Renal cortical epithelial cell (primary cell): Measurements from ENCODE around the gene CHRNG. TPM values are rescaled to one million over a fixed set of nuclear protein-coding genes. Genes with fewer than 3 reads are reported as not detected.
A peak's percentile ranks its signal among the peaks of the same experiment; 100 is the strongest.
"Not testable (repeated sequence)": the region's sequence is repeated elsewhere in the genome, so short reads cannot be mapped to it uniquely, and the experiment has no call there.

Experiments
- DNase-seq: peaks from one replicate; pipeline ENCODE4 v3.0.0-alpha.2; 2011; ENCODE audit warnings: low read depth
- total RNA-seq: library from RNA; depleted of rRNA; stranded (reverse); fragments of >200 nt; gene quantifications from 2 replicates; pipeline ENCODE4 v1.2.3, GENCODE V29; 2014

CHRNG gene
- total RNA-seq, 1 donor from 2014 or later = not detected

DNA sequence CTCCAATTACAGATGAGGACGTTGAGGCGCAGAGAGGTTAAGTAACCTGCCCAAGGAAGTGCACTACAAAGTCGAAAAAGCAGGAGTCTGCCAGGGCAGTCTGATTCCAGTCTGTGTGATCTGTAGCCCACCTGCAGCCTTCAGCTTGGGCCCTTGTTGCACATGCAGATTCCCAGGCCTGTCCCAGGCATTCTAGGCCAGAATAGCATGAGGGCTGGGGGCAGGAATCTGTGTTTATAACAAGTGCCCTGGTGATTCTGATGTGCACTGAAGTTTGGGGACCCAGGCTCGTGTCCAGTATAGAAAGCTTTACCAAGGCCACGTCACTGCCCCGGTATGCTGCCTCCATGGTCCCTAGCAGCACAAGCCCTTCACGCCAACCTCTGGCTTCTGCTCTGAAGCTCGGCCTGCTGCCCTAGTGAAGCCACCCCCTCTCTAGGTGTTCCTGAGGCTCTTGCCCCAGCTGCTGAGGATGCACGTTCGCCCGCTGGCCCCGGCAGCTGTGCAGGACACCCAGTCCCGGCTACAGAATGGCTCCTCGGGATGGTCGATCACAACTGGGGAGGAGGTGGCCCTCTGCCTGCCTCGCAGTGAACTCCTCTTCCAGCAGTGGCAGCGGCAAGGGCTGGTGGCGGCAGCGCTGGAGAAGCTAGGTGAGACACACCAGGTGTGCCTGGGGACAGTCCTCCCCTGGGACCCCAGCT, 4.6 kb downstream of the CHRNG start:
- DNase-seq = no peak

DNA sequence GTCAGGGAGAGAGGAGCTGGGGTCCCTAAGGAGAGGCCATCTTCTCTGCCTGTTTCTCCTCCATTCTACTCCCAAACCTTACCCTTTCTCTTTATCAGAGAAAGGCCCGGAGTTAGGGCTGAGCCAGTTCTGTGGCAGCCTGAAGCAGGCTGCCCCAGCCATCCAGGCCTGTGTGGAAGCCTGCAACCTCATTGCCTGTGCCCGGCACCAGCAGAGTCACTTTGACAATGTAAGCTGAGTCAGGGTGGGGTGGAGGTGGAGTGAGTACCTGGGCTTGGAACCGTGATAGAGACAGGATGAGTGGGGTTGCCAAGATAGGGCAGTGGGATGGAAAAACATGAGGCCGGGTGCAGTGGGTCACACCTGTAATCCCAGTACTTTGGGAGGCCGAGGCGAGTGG, 5.2 kb downstream of the CHRNG start:
- no peak for DNase-seq

DNA sequence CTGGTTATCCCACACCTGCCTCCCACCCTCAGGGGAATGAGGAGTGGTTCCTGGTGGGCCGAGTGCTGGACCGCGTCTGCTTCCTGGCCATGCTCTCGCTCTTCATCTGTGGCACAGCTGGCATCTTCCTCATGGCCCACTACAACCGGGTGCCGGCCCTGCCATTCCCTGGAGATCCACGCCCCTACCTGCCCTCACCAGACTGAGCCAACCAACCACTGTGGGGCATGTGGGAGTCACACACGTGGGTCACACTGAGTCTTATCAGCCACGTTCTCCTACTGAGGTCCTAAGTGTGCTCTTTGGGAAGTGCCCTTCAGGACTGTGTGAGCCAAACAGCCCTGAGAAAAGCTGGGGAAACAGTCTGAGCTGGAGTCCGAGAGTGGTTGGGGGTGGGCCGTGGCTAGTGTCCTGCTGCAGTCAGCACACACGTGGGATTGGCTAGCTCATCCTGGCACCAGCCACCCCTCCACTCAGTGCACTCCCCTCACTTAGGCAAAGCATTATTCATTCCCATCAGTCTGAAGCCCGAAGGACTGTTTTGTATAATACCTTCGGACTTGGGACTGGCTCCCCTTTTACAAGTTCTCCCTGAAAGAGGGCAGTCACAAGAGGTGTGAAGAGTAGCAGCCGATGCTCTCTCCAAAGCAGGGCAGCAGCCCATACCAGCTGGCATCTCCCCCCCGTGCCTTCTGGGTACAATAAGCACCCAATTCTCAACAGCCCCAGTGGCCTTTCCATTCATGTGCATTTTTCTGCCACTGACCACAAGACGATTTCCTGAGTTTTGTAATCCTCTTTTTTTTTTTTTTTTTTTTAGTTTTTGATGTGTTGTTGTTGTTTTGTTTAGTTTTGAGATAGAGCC, 6.3 kb downstream of the CHRNG start:
- DNase-seq = no peak

DNA sequence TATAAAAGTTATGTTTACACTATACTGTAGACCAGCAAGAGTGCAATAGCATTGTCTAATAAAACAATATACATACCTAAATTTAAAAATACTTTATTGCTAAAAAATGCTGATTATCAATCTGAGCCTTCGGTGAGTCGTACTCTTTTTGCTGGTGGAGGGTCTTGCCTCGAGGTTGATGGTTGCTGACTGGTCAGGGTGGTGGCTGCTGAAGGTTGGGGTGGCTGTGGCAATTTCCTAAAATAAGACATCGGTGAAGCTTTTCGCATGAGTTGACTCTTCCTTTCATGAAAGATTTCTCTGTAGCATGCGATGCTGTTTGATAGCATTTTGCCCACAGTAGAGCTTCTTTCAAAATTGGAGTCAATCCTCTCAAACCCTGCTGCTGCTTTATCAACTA, 8.5 kb downstream of the CHRNG start:
- DNase-seq = no peak

DNA sequence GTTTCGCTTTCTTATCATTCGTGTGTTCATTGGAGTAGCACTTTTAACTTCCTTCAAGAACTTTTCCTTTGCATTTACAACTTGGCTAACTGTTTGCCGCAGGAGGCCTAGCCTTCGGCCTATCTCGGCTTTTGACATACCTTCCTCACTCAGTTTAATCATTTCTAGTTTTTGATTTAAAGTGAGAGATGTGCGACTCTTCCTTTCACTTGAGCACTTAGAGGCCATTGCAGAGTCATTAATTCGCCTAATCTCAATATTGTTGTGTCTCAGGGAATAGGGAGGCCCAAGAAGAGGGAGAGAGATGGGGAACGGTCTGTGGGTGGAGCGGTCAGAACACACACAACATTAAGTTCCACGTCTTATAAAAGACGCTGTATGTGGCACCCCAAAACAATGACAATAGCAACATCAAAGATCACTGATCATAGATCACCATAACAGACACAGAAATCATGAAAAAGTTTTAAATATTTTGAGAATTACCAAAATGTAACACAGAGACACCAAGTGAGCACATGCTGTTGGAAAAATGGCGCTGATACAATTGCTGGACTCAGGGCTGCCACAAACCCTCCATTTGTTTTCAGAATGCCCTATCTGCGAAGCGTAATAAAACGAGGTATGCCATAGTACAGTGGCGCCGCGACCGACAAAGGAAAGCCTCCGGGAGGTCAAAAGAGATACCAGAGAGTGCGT, 10.3 kb downstream of the CHRNG start:
- DNase-seq = no peak

DNA sequence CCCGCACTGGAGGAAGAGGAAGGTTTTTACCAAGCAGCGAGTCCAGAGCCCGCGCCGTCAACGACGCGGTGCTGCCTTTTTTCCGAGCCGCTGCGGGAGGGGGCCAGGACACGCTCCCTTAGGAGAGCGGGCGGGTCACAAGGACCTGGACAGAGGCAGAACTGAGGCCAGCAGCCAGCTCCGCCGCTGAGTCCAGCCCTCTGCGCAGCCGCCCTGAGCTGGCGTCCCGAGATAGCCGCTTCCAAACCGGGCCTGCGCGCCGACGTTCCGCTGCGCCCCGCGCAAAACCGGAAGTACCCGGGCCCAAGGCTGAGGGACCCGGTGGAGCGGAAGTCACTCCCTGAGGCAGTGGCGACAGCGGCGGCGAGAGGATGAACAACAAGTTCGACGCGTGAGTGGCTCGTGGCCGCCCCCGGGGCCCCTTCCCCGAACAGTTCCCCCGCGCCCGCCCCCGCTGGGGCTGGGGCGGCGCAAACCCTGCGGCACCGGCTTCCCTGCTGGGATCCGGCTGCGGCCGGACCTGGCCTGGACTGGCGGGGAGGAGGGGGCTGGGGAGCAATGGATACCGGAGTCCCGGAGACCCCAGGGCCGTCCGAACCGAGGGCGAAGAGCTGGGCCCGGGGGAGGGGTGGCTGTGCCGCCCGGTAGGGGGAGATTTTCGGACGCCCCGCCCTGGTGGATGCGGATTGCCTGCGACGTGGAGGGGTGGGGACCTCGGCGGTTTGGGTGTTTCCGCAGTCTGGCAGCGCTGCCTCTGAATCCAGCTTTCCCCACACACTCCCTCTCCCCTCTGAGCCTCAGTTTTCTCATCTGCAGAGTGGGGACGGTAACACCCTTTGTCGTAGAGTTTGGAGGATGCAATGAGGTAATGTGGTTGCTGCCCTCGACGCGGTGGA, 11.1 kb downstream of the CHRNG start, which contains the start of the genes EIF4E2 and TIGD1:
EIF4E2 (plus strand) TSS at position 336 of the 896 bp plus-strand sequence; CDS start at position 372, 36 bp downstream.
TIGD1 (minus strand) TSS at position 204 of the 896 bp plus-strand sequence. CDS start 675 bp downstream, outside the sequence.
- peak; percentile 80 for DNase-seq

DNA sequence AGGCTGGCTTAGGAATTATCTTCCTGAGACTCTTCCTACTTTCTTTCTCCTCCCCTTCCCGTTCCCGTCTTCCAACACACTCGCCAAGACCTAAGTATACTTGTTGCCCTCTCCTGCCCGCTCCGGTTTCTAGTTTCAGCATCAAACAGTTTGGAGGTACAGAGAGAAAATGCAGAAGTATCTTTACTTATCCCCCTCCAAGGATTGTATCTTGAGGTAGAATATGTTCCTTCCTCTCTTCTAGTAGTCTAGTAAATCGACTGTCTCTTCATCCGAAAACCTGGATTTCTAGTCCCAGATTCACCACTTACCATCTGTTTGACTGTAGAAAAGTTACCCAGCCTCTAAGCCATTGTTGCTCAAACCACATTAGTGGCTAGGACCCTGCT, 11.8 kb downstream of the CHRNG start:
- DNase-seq = peak; percentile 36

DNA sequence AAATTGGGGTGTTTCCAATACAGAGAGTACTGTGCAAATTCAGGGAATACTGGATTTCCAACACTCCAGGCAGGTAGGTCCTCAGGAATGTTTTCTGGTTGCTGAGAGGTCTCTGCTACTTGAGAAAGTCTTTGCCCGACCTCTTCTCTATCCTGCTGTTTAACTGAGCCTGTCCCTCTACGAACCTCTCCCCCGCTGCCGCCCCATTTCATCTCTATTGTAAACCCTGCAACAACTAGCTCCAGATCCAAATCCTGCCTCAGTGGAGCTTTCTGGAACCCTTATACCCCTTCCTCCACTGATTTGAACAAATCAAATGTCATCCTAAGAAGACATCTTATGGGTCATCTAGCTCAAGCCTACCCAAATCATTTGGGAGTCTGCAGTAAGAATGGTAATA, 12.3 kb downstream of the CHRNG start:
- DNase-seq = no peak

DNA sequence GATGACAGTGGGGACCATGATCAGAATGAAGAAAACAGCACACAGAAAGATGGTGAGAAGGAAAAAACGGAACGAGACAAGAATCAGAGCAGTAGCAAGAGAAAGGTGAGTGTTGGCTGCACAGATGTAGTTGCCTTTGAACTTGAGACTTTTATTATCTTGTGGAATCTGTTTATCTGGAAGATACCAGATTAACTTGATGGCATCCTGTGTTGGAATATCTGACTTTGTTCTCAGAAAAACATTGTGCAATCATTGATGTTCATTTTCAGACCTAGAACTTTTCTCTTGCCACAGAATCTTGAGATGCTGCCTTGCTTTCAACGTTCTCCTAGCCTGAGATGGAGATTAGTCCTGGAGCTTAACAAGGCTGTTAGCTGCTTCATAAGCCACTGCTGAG, 16.9 kb downstream of the CHRNG start:
- no peak for DNase-seq

DNA sequence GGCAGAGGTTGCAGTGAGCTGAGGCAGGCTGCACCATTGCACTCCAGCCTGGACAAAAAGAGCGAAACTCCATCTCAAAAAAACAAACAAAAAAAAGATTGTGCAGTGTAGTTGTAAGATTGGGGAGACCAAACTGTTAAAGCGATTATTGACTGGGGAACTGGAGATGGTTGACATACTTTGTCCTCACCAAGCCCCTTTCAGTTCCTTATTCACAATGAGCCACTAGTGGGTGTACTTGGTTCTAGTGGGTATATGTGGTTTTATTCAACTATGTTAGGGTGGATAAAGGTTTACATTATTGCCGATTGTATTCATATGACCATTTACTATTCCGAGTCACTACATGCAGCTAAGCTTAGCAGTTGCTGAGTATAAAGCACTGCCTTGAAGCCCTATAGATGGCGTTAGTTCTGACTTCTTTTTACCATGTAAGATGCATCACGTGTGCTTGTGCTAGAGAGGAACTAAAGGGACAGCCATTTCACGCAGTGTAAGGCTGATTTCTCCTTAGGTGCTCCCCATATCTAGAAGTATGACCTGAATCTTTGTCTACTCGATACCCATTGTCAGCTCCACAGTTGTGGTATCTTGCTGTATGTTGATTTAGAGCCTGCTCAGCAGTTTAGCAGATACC, 23.1 kb downstream of the CHRNG start:
- no peak for DNase-seq

DNA sequence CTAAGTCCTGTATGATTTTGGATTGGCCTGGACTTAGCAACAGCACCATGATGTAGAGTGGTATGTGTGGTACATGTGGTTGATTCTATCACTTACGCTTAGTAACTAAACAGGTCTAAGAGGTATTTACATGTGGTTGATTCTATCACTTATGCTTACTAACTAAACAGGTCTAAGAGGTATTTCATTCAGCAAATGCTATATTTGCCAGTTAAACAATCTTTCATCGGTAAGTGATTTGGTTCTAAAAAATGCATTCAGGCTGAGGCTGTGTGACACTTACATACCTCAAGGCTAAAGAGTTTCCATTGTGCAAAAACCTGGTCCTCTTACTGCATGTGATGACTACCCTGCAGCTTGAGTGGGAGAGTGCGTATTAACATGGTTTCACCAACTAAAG, 24.1 kb downstream of the CHRNG start:
- DNase-seq = peak; percentile 22

DNA sequence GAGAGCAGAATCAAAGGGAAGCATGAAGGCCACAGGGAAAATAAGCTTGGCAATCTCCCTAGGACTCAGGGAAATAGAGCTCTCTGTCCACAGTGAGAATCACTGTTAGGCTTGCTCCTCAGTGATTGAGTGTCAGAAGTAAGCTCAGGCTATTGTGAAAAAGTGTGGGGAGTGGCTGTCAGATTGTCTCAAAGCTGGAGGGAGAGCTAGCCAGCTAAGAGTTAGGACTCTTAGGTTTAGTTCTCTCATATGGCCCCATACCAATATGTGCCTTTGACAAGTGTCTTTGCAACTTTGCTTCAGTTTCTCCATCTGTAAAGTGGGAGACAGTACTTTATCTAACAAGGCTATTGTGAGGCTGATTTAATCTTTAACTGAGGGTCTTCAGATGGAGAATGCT, 28.2 kb downstream of the CHRNG start:
- peak; percentile 19 for DNase-seq

DNA sequence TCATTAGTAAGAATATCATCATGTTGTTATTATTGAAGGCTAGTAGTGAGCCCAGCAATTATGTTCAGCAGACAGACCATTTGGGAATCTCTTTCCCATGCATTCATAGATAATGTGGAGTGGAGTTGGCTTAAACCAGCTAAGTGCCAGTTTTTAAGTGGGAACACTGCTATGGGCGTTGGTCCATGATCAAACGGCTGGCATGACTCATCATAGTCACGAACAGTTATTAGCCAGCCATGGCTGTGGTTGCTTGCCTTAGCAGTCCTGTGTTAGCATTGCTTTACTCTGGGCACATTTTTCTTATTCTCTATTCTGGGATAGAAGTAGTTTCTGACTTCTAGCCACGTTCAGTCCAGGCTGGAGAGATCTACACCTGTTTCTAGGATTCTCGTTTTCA, 28.7 kb downstream of the CHRNG start:
- DNase-seq = peak; percentile 94

DNA sequence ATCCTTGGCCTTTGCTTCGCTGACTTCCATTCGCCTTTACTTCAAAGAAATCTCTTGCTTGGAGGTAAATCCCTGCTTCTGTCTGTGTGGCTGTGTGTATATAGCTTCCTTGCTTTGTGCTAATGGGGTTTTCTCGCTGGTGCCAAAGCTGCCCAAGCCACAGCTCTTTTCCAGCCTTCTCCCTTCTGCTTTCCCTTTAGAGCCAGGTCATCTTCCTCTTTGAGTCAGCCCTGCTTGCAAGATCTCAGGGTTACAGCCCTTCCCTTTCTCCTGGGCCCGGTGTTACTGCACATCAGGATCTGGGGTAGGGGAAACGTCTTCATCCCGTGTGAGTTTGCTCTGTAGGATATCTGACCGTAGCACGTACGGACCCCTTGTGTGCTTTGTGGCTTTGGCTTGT, 30.0 kb downstream of the CHRNG start:
- DNase-seq = no peak

DNA sequence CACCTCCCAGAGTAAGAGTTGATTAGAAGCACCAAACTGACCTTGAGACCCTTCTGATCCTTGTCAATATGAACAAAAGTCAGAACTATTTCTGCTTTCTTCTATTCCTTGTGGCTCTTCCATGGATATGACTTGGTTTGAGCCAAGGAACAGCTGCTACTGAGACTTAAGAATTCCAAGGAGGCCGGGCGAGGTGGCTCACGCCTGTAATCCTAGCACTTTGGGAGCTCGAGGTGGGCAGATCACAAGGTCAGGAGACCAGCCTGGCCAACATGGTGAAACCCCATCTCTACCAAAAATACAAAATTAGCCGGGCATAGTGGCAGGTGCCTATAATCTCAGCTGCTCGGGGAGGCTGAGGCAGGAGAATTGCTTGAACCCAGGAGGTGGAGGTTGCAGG, 31.0 kb downstream of the CHRNG start:
- DNase-seq = not testable (repeated sequence)

DNA sequence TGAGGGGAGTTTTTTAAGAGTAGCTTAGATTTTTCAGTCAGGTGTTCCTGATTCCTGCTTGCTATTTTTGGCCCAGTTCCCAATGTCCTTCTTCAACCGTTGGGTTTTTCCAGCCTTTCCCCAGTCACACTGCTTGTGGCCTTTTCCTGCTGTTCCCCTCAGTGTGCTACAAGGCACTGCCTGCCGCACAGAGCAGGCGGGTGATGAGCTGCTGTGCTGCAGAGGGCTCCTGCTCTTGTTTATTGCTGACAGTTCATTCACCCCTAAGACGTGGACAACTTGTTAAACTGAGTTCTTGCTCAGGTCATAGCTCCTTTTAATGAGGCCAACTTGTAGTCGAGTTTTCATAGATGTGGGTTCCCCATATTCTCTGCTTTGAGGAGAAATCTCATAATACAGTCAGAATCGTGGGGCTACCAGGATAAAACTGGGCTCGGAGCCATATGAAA, 31.6 kb downstream of the CHRNG start:
- peak; percentile 84 for DNase-seq

DNA sequence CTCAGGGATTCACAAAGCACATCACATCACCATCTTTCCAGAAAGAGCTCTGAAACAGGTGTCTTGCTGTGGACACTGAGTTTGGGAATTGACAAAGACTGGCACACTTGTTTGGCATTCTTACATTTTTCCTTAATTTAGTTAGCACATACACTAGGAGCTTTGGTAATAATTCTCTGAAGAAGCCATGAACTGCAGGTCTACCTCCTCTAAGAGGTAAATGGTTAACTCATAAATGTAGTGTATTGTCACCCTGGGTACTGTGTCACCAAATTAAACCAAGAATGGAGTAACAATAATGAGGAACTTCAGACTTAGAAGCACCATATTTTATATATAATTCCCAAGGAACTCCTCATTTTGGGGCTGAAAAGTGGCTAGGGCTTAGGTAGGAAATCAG, 33.5 kb downstream of the CHRNG start:
- DNase-seq = peak; percentile 78

DNA sequence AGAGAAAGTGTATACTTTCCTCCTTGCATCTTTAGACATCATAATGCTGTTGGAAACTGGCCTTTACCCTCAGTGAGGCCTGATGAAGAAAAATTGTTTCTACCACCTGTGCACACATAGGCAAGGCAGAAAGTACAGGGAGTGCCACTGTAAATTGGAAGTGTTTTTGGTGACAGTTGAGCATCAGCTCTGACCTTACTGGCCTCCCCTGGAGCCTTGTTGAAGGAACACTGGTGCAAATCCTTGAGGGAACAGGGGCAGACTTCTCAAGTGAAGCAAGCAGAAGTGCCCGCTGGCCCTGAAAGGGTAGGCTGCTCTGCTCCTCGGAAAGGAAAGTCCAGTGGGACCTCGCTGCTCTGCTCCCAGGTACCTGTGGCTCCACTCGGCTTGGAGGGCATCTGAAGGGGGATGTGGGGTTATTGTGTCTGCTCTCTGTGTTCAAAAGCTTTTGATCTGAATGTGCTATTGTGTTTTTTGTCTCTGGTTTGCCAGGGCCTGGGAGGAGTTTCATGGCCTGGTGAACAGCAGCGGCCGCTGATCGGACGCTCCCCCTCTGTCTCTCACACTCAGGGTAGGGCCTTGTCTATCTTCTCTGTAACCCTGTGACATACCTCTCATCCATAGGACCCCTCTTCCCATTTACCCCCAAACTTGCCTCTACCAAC, 34.4 kb downstream of the CHRNG start:
- DNase-seq = no peak

DNA sequence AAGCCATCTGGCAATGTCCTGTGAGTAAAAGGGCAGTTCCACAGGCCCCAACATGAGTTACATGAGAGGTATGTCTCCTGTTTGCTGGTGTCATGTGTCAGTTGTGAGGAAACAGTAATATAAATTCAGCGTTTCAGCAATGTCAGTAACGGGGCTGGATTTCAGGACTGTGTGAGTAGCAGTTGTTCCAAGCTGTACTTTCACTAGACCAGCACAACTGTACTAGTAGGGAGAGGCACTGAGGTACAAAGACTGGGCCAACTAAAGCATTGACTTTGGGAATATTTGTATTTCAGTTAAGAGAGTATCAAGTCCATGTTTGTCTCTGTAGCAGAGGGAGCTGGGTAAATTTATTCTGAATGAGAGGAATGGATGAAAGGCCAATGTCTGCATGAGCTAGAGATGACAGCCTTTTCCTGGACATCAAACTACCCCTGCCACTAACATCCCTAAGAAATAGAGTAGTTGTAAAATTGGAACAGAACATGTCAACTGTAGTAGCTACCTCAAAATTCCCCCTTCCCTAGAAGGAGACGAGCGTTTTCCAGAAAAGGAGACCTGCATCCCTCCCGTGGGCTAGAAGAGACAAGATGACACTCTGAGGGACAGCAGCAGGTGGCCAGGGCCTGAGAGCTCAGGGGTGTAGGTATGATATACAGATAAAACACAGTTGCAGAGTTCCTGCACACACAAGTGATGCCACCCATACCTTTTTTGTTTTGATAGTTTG, 35.3 kb downstream of the CHRNG start:
- DNase-seq = peak; percentile 30

DNA sequence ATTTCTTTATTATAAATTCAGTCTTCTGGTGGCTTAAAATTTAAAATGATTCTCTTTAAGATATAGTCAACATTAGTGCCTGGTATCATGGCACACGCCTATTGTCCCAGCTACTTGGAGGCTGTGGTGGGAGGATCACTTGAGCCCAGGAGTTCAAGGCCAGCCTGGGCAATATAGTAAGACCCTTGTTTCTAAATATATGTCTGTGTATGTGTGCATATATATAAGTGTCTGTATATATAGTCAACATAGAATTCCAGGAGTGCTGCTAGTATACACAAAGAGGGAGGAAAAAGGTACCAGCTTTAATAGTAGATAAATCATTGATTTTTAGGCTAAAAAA, 35.9 kb downstream of the CHRNG start:
- DNase-seq = no peak
